Measurements from ENCODE around the gene STH. TPM values are rescaled to one million over a fixed set of nuclear protein-coding genes. Genes with fewer than 3 reads are reported as not detected.

STH gene
- polyA plus RNA-seq, 1 donor (not counting 4 experiments of a cell fraction or from before 2014, with no cell fraction given), result not detected

DNA sequence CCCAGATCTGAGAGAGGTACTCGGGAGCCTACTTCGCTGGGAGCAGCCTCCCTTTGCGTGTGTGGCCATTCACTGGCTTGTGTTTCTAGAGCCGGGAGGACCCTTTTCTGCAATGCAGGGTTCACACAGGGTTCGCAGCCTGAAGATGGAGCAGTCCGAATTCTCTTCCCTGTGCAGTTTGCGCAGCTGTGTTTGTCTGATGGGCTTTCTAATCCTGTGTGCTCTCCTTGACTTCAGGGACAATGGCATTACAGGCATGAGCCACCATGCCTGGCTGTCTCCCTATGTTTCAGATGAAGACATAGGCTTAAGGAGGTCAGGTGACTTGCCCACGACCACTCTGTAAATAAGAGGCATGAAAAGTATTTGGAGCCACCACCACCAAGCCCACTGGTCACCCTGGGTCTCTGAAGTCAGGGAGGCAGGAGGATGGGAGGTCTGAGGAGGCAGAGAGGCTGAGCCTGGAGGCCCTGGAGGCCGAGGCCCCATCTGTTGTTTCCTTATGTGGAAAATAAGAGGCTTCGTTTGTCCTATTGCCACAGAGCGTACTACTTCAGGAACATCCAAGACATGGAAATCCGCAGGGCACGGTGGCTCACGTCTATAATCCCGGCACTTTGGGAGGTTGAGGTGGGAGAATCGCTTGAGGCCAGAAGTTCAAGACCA lies 5.0 kb upstream of the STH start:
- no peak overlapping the region for H3K9ac ChIP-seq (ENCODE audit: control insufficient read depth, extremely low read depth, insufficient read depth, low read length)
- H3K79me2 ChIP-seq (ENCODE audit: control insufficient read depth, insufficient read depth, low read length), result no peaks in the 10 kb centered on the region
- no peak overlapping the region for H3K27ac ChIP-seq (ENCODE audit: control insufficient read depth, insufficient read depth, low read length)
- no peak overlapping the region for H2AFZ ChIP-seq (ENCODE audit: control insufficient read depth, low read length)
- dilution Hi-C loops (cut with MboI; ENCODE audit: extremely low pct_ligation_motif_present, low sequenced_read_pairs), result no loop called here
- H3K36me3 ChIP-seq (ENCODE audit: control insufficient read depth in 2 of 2, extremely low read depth in 1 of 2, insufficient read depth in 2 of 2, low read length in 2 of 2), result no peaks in the 10 kb centered on the region
- TF ChIP-seq, protein P1, sequence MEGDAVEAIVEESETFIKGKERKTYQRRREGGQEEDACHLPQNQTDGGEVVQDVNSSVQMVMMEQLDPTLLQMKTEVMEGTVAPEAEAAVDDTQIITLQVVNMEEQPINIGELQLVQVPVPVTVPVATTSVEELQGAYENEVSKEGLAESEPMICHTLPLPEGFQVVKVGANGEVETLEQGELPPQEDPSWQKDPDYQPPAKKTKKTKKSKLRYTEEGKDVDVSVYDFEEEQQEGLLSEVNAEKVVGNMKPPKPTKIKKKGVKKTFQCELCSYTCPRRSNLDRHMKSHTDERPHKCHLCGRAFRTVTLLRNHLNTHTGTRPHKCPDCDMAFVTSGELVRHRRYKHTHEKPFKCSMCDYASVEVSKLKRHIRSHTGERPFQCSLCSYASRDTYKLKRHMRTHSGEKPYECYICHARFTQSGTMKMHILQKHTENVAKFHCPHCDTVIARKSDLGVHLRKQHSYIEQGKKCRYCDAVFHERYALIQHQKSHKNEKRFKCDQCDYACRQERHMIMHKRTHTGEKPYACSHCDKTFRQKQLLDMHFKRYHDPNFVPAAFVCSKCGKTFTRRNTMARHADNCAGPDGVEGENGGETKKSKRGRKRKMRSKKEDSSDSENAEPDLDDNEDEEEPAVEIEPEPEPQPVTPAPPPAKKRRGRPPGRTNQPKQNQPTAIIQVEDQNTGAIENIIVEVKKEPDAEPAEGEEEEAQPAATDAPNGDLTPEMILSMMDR (optimal IDR thresholded peaks at IDR 0.05 in 1 of 3, IDR thresholded peaks at IDR 0.05 in 1 of 3, conservative IDR thresholded peaks at IDR 0.05 in 1 of 3; ENCODE audit: extremely low read depth in 1 of 3, insufficient read depth in 2 of 3, low read length in 3 of 3), result no peak
- TF ChIP-seq EZH2 (IDR thresholded peaks at IDR 0.05; ENCODE audit: low read length), result no peak
- peaks cover 15% of the 10 kb centered on the region for H3K27me3 ChIP-seq (ENCODE audit: control insufficient read depth, extremely low read depth, insufficient read depth, low read length)
- H3K4me2 ChIP-seq (ENCODE audit: control insufficient read depth, extremely low read depth, insufficient read depth, low read depth, low read length), result no peak overlapping the region
- FAIRE-seq (no peak), DNase-seq (ENCODE audit: low read depth, low spot score) (no peak)
- H3K9me3 ChIP-seq (ENCODE audit: control insufficient read depth, low read depth, low read length), result no peaks in the 10 kb centered on the region
- H4K20me1 ChIP-seq (ENCODE audit: control insufficient read depth, extremely low read depth, insufficient read depth, low read length), result no peaks in the 10 kb centered on the region
- H3K9me1 ChIP-seq (ENCODE audit: control insufficient read depth, extremely low read depth, insufficient read depth, low read length), result no peaks in the 10 kb centered on the region
- no peaks in the 10 kb centered on the region for H3K4me1 ChIP-seq (ENCODE audit: control insufficient read depth, extremely low read depth, insufficient read depth, low read length)
- no peak overlapping the region for H3K4me3 ChIP-seq (ENCODE audit: control insufficient read depth in 2 of 3, extremely low read depth in 1 of 3, insufficient read depth in 2 of 3, low read depth in 1 of 3, low read length in 3 of 3)

DNA sequence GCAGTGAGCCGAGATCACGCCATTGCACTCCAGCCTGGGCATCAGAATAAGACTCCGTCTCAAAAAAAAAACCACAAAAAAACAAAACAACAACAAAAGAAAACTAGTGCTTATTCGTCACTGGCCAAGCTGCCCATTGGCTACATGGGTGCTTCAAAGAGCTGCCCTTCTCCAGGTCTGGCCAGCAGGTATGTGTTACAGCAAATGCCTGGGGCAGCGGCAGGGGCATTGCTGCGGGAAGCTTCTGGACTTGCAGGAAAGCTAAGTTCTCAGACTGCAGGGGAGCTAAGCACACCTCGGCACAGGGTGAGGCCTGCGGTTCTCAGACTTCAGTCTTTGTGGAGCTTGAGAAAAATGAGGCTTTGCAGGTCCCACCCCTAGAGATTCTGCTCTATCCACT lies 4.1 kb upstream of the STH start:
- no peaks in the 10 kb centered on the region for H3K9me3 ChIP-seq (ENCODE audit: control insufficient read depth, low read depth, low read length)
- H3K9ac ChIP-seq (ENCODE audit: control insufficient read depth, extremely low read depth, insufficient read depth, low read length), result no peak overlapping the region
- dilution Hi-C loops (cut with MboI; ENCODE audit: extremely low pct_ligation_motif_present, low sequenced_read_pairs), result no loop called here
- DNase-seq (ENCODE audit: low read depth, low spot score) (no peak), FAIRE-seq (no peak)
- no peaks in the 10 kb centered on the region for H3K79me2 ChIP-seq (ENCODE audit: control insufficient read depth, insufficient read depth, low read length)
- H3K27me3 ChIP-seq (ENCODE audit: control insufficient read depth, extremely low read depth, insufficient read depth, low read length), result peaks cover 15% of the 10 kb centered on the region
- no peak overlapping the region for H3K4me3 ChIP-seq (ENCODE audit: control insufficient read depth in 2 of 3, extremely low read depth in 1 of 3, insufficient read depth in 2 of 3, low read depth in 1 of 3, low read length in 3 of 3)
- no peaks in the 10 kb centered on the region for H3K36me3 ChIP-seq (ENCODE audit: control insufficient read depth in 2 of 2, extremely low read depth in 1 of 2, insufficient read depth in 2 of 2, low read length in 2 of 2)
- TF ChIP-seq EZH2 (IDR thresholded peaks at IDR 0.05; ENCODE audit: low read length), result no peak
- TF ChIP-seq, protein P1 (optimal IDR thresholded peaks at IDR 0.05 in 1 of 3, IDR thresholded peaks at IDR 0.05 in 1 of 3, conservative IDR thresholded peaks at IDR 0.05 in 1 of 3; ENCODE audit: extremely low read depth in 1 of 3, insufficient read depth in 2 of 3, low read length in 3 of 3), result no peak
- no peak overlapping the region for H3K27ac ChIP-seq (ENCODE audit: control insufficient read depth, insufficient read depth, low read length)
- no peak overlapping the region for H3K4me2 ChIP-seq (ENCODE audit: control insufficient read depth, extremely low read depth, insufficient read depth, low read depth, low read length)
- no peaks in the 10 kb centered on the region for H3K9me1 ChIP-seq (ENCODE audit: control insufficient read depth, extremely low read depth, insufficient read depth, low read length)
- H4K20me1 ChIP-seq (ENCODE audit: control insufficient read depth, extremely low read depth, insufficient read depth, low read length), result no peaks in the 10 kb centered on the region
- H2AFZ ChIP-seq (ENCODE audit: control insufficient read depth, low read length), result no peak overlapping the region
- H3K4me1 ChIP-seq (ENCODE audit: control insufficient read depth, extremely low read depth, insufficient read depth, low read length), result no peaks in the 10 kb centered on the region
